HepG2 (cell line): Measurements from ENCODE around the gene MIDN. TPM values are rescaled to one million over a fixed set of nuclear protein-coding genes. Genes with fewer than 3 reads are reported as not detected.
A peak's percentile ranks its signal among the peaks of the same experiment; 100 is the strongest.

ENCODE experiments used
- DMTF1 ChIP-seq: sonication (generic); formaldehyde crosslinking; IDR thresholded peaks from 2 replicates; pipeline ENCODE4 v1.4.0; 2020; ENCODE audit warnings: mild to moderate bottlenecking, missing genetic modification reagents
- DNMT3B ChIP-seq: conservative IDR thresholded peaks from 2 replicates; pipeline ENCODE4 v1.6.1; 2016; ENCODE audit warnings: missing biosample characterization, control low read depth
- ELK4 ChIP-seq: sonication (generic); formaldehyde crosslinking; IDR thresholded peaks from 2 replicates; pipeline ENCODE4 v1.9.0; 2021; ENCODE audit warnings: missing genetic modification reagents, borderline replicate concordance
- ETS1 ChIP-seq: sonication (generic); formaldehyde crosslinking; IDR thresholded peaks from 2 replicates; pipeline ENCODE4 v1.4.0; 2020; ENCODE audit warnings: missing genetic modification reagents
- GTF2F1 ChIP-seq: fragments of 150-350 bp; IDR thresholded peaks from 2 replicates; pipeline ENCODE4 v1.6.1; 2014; ENCODE audit warnings: low read length
- KDM2A ChIP-seq: sonication (generic); formaldehyde crosslinking; IDR thresholded peaks from 2 replicates; pipeline ENCODE4 v1.4.0; 2020; ENCODE audit warnings: low read depth, missing genetic modification reagents, borderline replicate concordance
- KLF11 ChIP-seq: IDR thresholded peaks from 2 replicates; pipeline ENCODE4 v1.6.1; 2016; ENCODE audit warnings: missing compliant biosample characterization
- MED13 ChIP-seq: sonication (generic); formaldehyde crosslinking; IDR thresholded peaks from 2 replicates; pipeline ENCODE4 v1.5.0; 2020; ENCODE audit warnings: missing genetic modification reagents
- NFATC3 ChIP-seq: sonication (generic); formaldehyde crosslinking; IDR thresholded peaks from 2 replicates; pipeline ENCODE4 v1.5.1; 2020; ENCODE audit warnings: mild to moderate bottlenecking, missing genetic modification reagents
- NR2F2 ChIP-seq: IDR thresholded peaks from 2 replicates; pipeline ENCODE4 v1.6.1; 2012; ENCODE audit warnings: low read depth, inconsistent platforms, borderline replicate concordance
- TRIM24 ChIP-seq: sonication (generic); formaldehyde crosslinking; IDR thresholded peaks from 2 replicates; pipeline ENCODE4 v1.8.0; 2022; ENCODE audit warnings: mild to moderate bottlenecking, missing genetic modification reagents
- ZNF275 ChIP-seq: sonication (generic); formaldehyde crosslinking; IDR thresholded peaks from 2 replicates; pipeline ENCODE4 v1.8.0; 2022; ENCODE audit warnings: missing genetic modification reagents, mild to moderate bottlenecking, inconsistent platforms, borderline replicate concordance
- polyA plus RNA-seq, 8 experiments: library from polyadenylated mRNA; depleted of rRNA in 3 of 8; stranded (reverse) in 7 of 8; unstranded in 1 of 8; fragments of >200 nt; fragmentation: Illumina TruSeq in 4 of 8; extraction: Trizol in 4 of 8; gene quantifications; 2 replicates each; pipeline versions ENCODE4 v1.2.1 to v1.2.3, GENCODE V29; 2011 to 2016; ENCODE audit warnings: low read depth in 4 of 8, missing spikeins in 1 of 8, mixed read lengths in 1 of 8; ENCODE audit not compliant: insufficient read depth in 1 of 8
- total RNA-seq, 5 experiments: library from RNA; depleted of rRNA; stranded (reverse); fragments of >200 nt; fragmentation: Illumina TruSeq; extraction: Trizol; gene quantifications; 2 replicates each; pipeline ENCODE4 v1.2.3, GENCODE V29; 2016; ENCODE audit warnings: low read depth in 1 of 5
- TF ChIP-seq, protein P1 (sequence below): IDR thresholded peaks from 2 replicates; pipeline ENCODE4 v1.6.1; 2016
- TF ChIP-seq, protein P2 (sequence below): sonication (generic); formaldehyde crosslinking; IDR thresholded peaks from 2 replicates; pipeline ENCODE4 v1.4.0; 2020; ENCODE audit warnings: mild to moderate bottlenecking, missing genetic modification reagents
- TF ChIP-seq, protein P3 (sequence below): sonication (generic); formaldehyde crosslinking; IDR thresholded peaks from 2 replicates; pipeline ENCODE4 v1.4.0; 2020; ENCODE audit warnings: mild to moderate bottlenecking, missing genetic modification reagents, borderline replicate concordance

The MIDN gene
- total and polyA plus RNA-seq, 2 of the 13 experiments (the other 11 are each of a cell fraction or from before 2014, with no cell fraction given): 8.4 to 18.0 TPM

DNA sequence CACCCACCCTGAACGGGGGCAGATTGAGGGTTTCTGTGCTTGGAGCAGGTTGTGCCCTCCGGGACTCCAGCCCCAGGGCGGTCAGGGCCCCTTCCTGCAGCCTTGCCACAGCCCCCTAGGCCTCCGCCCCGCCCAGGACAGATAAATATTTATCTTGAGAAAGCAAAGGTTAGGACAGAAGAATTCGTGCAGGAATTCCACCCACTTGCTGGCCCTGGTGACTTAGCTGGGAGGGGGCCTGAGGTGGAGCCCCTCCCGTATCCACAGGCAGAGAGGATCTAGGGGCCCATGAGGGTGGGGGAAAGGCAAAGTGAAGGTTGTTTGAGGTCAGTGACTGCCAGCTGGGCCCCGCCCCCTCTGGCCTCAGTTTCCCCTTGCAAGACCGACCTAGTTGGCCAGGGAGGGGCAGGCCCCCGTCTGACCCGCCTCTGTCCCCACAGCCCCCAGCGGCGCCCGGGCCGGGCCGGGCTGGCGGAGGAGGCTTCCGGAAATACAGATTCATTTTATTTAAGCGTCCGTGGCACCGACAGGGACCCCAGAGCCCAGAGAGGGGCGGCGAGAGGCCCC, 5.2 kb downstream of the MIDN start (continued):
- TF ChIP-seq NFATC3 (CRISPR knock-in tag) (no peak), TRIM24 (CRISPR knock-in tag) (no peak), DMTF1 (CRISPR knock-in tag) (no peak), MED13 (no peak; the same call in 1 of the 2 replicates), ELK4 (CRISPR knock-in tag) (no peak), NR2F2 (peak; percentile 90; the same call in 1 of the 2 replicates), ZNF275 (CRISPR knock-in tag) (no peak), ETS1 (CRISPR knock-in tag) (no peak), DNMT3B (CRISPR knock-in tag) (no peak), KLF11 (no peak), GTF2F1 (no peak), KDM2A (CRISPR knock-in tag) (no peak; the same call in 1 of the 2 replicates)
- TF ChIP-seq, protein P1, sequence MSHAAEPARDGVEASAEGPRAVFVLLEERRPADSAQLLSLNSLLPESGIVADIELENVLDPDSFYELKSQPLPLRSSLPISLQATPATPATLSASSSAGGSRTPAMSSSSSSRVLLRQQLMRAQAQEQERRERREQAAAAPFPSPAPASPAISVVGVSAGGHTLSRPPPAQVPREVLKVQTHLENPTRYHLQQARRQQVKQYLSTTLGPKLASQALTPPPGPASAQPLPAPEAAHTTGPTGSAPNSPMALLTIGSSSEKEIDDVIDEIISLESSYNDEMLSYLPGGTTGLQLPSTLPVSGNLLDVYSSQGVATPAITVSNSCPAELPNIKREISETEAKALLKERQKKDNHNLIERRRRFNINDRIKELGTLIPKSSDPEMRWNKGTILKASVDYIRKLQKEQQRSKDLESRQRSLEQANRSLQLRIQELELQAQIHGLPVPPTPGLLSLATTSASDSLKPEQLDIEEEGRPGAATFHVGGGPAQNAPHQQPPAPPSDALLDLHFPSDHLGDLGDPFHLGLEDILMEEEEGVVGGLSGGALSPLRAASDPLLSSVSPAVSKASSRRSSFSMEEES (CRISPR knock-in tag): peak; percentile 61
- TF ChIP-seq, protein P2, sequence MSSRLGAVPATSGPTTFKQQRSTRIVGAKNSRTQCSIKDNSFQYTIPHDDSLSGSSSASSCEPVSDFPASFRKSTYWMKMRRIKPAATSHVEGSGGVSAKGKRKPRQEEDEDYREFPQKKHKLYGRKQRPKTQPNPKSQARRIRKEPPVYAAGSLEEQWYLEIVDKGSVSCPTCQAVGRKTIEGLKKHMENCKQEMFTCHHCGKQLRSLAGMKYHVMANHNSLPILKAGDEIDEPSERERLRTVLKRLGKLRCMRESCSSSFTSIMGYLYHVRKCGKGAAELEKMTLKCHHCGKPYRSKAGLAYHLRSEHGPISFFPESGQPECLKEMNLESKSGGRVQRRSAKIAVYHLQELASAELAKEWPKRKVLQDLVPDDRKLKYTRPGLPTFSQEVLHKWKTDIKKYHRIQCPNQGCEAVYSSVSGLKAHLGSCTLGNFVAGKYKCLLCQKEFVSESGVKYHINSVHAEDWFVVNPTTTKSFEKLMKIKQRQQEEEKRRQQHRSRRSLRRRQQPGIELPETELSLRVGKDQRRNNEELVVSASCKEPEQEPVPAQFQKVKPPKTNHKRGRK (CRISPR knock-in tag): no peak
- TF ChIP-seq, protein P3, sequence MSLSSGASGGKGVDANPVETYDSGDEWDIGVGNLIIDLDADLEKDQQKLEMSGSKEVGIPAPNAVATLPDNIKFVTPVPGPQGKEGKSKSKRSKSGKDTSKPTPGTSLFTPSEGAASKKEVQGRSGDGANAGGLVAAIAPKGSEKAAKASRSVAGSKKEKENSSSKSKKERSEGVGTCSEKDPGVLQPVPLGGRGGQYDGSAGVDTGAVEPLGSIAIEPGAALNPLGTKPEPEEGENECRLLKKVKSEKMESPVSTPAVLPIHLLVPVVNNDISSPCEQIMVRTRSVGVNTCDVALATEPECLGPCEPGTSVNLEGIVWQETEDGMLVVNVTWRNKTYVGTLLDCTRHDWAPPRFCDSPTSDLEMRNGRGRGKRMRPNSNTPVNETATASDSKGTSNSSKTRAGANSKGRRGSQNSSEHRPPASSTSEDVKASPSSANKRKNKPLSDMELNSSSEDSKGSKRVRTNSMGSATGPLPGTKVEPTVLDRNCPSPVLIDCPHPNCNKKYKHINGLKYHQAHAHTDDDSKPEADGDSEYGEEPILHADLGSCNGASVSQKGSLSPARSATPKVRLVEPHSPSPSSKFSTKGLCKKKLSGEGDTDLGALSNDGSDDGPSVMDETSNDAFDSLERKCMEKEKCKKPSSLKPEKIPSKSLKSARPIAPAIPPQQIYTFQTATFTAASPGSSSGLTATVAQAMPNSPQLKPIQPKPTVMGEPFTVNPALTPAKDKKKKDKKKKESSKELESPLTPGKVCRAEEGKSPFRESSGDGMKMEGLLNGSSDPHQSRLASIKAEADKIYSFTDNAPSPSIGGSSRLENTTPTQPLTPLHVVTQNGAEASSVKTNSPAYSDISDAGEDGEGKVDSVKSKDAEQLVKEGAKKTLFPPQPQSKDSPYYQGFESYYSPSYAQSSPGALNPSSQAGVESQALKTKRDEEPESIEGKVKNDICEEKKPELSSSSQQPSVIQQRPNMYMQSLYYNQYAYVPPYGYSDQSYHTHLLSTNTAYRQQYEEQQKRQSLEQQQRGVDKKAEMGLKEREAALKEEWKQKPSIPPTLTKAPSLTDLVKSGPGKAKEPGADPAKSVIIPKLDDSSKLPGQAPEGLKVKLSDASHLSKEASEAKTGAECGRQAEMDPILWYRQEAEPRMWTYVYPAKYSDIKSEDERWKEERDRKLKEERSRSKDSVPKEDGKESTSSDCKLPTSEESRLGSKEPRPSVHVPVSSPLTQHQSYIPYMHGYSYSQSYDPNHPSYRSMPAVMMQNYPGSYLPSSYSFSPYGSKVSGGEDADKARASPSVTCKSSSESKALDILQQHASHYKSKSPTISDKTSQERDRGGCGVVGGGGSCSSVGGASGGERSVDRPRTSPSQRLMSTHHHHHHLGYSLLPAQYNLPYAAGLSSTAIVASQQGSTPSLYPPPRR: peak; percentile 67; the same call in 1 of the 2 replicates
